GM18861 (cell line): ENCODE data around the gene PPIL6.

Source experiments
- ATAC-seq: cut with Tn5 transposase; IDR thresholded peaks from one replicate; pipeline ENCODE4 v1.9.1; 2021; ENCODE audit not compliant: unreplicated experiment

PPIL6 gene

GRCh38 chr6:109406196-109406595 is 34.2 kb downstream of the PPIL6 start:
- ATAC-seq, result no peak

GRCh38 chr6:109397020-109397419 is 43.4 kb downstream of the PPIL6 start:
- no peak for ATAC-seq

- ATAC-seq, result no peak
Observed at GRCh38 chr6:109396046-109396718, 44.2 kb downstream of the PPIL6 start.

- ATAC-seq, result no peak
Observed at GRCh38 chr6:109393886-109394281, 46.5 kb downstream of the PPIL6 start.

GRCh38 chr6:109393157-109393885 is 47.1 kb downstream of the PPIL6 start:
- ATAC-seq, result no peak

- no peak for ATAC-seq
Observed at GRCh38 chr6:109389650-109390274, 50.7 kb downstream of the PPIL6 start.

GRCh38 chr6:109388265-109388664 is 52.2 kb downstream of the PPIL6 start:
- ATAC-seq, result no peak

GRCh38 chr6:109383438-109383940 is 56.9 kb downstream of the PPIL6 start:
- no peak for ATAC-seq

GRCh38 chr6:109382576-109383437 is 57.6 kb downstream of the PPIL6 start:
- peak; percentile 58 for ATAC-seq

- ATAC-seq, result peak; percentile 34
Observed at GRCh38 chr6:109381747-109382575, 58.5 kb downstream of the PPIL6 start, which contains the start of gene CD164. TSS of gene CD164 (minus strand) at chr6:109382467. CDS start at chr6:109382378, 89 bp downstream.

- ATAC-seq, result no peak
Observed at GRCh38 chr6:109381061-109381746, 59.2 kb downstream of the PPIL6 start.

GRCh38 chr6:109379711-109380110 is 60.7 kb downstream of the PPIL6 start:
- ATAC-seq, result no peak

GRCh38 chr6:109377717-109378116 is 62.7 kb downstream of the PPIL6 start:
- ATAC-seq, result no peak

- no peak for ATAC-seq
Observed at GRCh38 chr6:109374326-109374892, 66.0 kb downstream of the PPIL6 start.

- ATAC-seq, result peak; percentile 95
Observed at GRCh38 chr6:109373762-109374161, 66.7 kb downstream of the PPIL6 start.

- peak; percentile 0 for ATAC-seq
Observed at GRCh38 chr6:109373331-109373730, 67.1 kb downstream of the PPIL6 start.

- ATAC-seq, result no peak
Observed at GRCh38 chr6:109372130-109372529, 68.3 kb downstream of the PPIL6 start.

- no peak for ATAC-seq
Observed at GRCh38 chr6:109370792-109371191, 69.6 kb downstream of the PPIL6 start.

- no peak for ATAC-seq
Observed at GRCh38 chr6:109370336-109370735, 70.1 kb downstream of the PPIL6 start.
